ENCODE data around the gene RERGL.

The RERGL gene, protein sequence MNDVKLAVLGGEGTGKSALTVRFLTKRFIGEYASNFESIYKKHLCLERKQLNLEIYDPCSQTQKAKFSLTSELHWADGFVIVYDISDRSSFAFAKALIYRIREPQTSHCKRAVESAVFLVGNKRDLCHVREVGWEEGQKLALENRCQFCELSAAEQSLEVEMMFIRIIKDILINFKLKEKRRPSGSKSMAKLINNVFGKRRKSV

DNA sequence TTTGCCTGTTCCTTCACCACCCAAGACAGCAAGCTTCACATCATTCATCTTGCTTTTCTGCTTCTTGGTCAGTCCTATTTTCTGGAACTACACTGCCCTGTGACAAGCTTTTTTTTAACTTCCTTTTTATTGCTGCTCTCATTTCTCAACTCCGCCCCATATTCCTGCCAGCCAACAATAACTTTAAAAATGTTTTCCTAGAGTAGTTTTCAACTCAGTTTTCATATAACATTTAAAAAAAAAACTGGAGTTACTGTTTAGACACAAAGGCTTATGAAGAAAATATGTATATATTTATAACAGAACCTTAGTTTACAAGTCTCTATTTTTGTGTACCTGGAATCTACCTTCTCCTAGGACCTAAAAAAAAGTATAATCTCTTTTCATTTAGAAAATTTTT lies at the start of gene RERGL:
TSS of gene RERGL (minus strand) at position 101 of the 400 bp plus-strand sequence. CDS start at position 48, 53 bp downstream.
- no peaks in the 10 kb centered on the region for H3K36me3 Mint-ChIP-seq (ENCODE audit: low read depth)
- TF ChIP-seq, protein P1, sequence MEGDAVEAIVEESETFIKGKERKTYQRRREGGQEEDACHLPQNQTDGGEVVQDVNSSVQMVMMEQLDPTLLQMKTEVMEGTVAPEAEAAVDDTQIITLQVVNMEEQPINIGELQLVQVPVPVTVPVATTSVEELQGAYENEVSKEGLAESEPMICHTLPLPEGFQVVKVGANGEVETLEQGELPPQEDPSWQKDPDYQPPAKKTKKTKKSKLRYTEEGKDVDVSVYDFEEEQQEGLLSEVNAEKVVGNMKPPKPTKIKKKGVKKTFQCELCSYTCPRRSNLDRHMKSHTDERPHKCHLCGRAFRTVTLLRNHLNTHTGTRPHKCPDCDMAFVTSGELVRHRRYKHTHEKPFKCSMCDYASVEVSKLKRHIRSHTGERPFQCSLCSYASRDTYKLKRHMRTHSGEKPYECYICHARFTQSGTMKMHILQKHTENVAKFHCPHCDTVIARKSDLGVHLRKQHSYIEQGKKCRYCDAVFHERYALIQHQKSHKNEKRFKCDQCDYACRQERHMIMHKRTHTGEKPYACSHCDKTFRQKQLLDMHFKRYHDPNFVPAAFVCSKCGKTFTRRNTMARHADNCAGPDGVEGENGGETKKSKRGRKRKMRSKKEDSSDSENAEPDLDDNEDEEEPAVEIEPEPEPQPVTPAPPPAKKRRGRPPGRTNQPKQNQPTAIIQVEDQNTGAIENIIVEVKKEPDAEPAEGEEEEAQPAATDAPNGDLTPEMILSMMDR (IDR thresholded peaks at IDR 0.05; ENCODE audit: unreplicated experiment in 3 of 3), result no peak
- no peak within 1 kb of the TSS for H3K4me3 Mint-ChIP-seq
- H3K27me3 Mint-ChIP-seq (ENCODE audit: low read depth), result no peaks in the 10 kb centered on the region
- no peaks in the 10 kb centered on the region for H3K4me1 Mint-ChIP-seq
- no peaks in the 10 kb centered on the region for H3K9me3 Mint-ChIP-seq
- no peak within 1 kb of the TSS for H3K27ac Mint-ChIP-seq

- Mint-ChIP-seq H3K36me3 (ENCODE audit: low read depth) (no peaks in the 10 kb centered on the region), H3K27ac (peak overlapping the region in 1 of 3 experiments; percentile 12), H3K4me3 (no peak overlapping the region), H3K4me1 (peaks cover 30% of the 10 kb centered on the region), H3K9me3 (no peaks in the 10 kb centered on the region), H3K27me3 (ENCODE audit: low read depth) (no peaks in the 10 kb centered on the region)
- TF ChIP-seq, protein P1 (IDR thresholded peaks at IDR 0.05; ENCODE audit: unreplicated experiment in 3 of 3), result no peak
These were observed 49.3 kb upstream of the RERGL start for GRCh38 chr12:18139254-18139653.

GRCh38 chr12:18135509-18135908 lies 45.5 kb upstream of the RERGL start:
- H3K36me3 Mint-ChIP-seq (ENCODE audit: low read depth), result no peaks in the 10 kb centered on the region

GRCh38 chr12:18135086-18135485 lies 45.1 kb upstream of the RERGL start:
- H3K36me3 Mint-ChIP-seq (ENCODE audit: low read depth), result no peaks in the 10 kb centered on the region
- H3K4me1 Mint-ChIP-seq, result peaks cover 22% of the 10 kb centered on the region
- H3K27me3 Mint-ChIP-seq (ENCODE audit: low read depth), result no peaks in the 10 kb centered on the region
- TF ChIP-seq, protein P1 (IDR thresholded peaks at IDR 0.05; ENCODE audit: unreplicated experiment in 3 of 3), result no peak
- peak overlapping the region; percentile 69 to 97 (median 85) for H3K27ac Mint-ChIP-seq
- H3K4me3 Mint-ChIP-seq, result no peak overlapping the region
- no peaks in the 10 kb centered on the region for H3K9me3 Mint-ChIP-seq

More at GRCh38 chr12:18135509-18135908, 45.5 kb upstream of the RERGL start:
- H3K9me3 Mint-ChIP-seq, result no peaks in the 10 kb centered on the region
- no peak overlapping the region for H3K4me3 Mint-ChIP-seq
- H3K27ac Mint-ChIP-seq, result peak overlapping the region; percentile 69 to 97 (median 85)
- H3K4me1 Mint-ChIP-seq, result peaks cover 24% of the 10 kb centered on the region
- no peaks in the 10 kb centered on the region for H3K27me3 Mint-ChIP-seq (ENCODE audit: low read depth)
- TF ChIP-seq, protein P1 (IDR thresholded peaks at IDR 0.05; ENCODE audit: unreplicated experiment in 3 of 3), result no peak

DNA sequence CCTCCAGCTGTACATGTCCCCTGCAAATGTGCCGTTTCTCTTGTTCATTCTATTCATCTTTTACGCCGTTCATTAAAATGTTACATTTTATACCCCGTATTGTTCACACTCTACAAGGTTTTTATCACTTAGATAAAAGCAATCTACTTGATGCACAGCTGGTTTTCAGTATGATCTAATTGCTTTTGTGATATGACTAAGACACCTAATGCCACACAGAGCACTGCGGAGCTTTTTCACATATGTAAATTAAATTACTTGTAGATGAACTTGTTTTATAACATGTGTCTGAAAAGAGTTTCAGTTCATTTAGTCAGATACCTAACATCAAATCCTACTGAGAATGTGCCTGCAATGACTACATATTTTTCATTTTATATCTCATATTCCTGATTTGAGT lies 40.9 kb upstream of the RERGL start:
- peaks cover 14% of the 10 kb centered on the region for H3K9me3 Mint-ChIP-seq
- H3K4me3 Mint-ChIP-seq, result no peak overlapping the region
- H3K36me3 Mint-ChIP-seq (ENCODE audit: low read depth), result peaks cover 6% of the 10 kb centered on the region
- H3K4me1 Mint-ChIP-seq, result peaks cover 19% of the 10 kb centered on the region
- no peaks in the 10 kb centered on the region for H3K27me3 Mint-ChIP-seq (ENCODE audit: low read depth)
- TF ChIP-seq, protein P1 (IDR thresholded peaks at IDR 0.05; ENCODE audit: unreplicated experiment in 3 of 3), result no peak
- no peak overlapping the region for H3K27ac Mint-ChIP-seq

- Mint-ChIP-seq H3K27ac (no peak overlapping the region), H3K9me3 (peaks cover 21% of the 10 kb centered on the region), H3K4me3 (no peak overlapping the region), H3K36me3 (ENCODE audit: low read depth) (peaks cover 3% of the 10 kb centered on the region), H3K27me3 (ENCODE audit: low read depth) (no peaks in the 10 kb centered on the region), H3K4me1 (no peaks in the 10 kb centered on the region)
- TF ChIP-seq, protein P1 (IDR thresholded peaks at IDR 0.05; ENCODE audit: unreplicated experiment in 3 of 3), result no peak
These were observed 33.7 kb upstream of the RERGL start for GRCh38 chr12:18123707-18124106.

Data from nephron (organoid).